Measurements from ENCODE around the gene CSTA. TPM values are rescaled to one million over a fixed set of nuclear protein-coding genes. Genes with fewer than 3 reads are reported as not detected.
"Not testable (repeated sequence)": the region's sequence is repeated elsewhere in the genome, so short reads cannot be mapped to it uniquely, and the experiment has no call there.

CSTA gene
- total RNA-seq, 8 experiments from 2014 or later: 0.16 to 4.5 (median 0.85) TPM; not detected in 3

DNA sequence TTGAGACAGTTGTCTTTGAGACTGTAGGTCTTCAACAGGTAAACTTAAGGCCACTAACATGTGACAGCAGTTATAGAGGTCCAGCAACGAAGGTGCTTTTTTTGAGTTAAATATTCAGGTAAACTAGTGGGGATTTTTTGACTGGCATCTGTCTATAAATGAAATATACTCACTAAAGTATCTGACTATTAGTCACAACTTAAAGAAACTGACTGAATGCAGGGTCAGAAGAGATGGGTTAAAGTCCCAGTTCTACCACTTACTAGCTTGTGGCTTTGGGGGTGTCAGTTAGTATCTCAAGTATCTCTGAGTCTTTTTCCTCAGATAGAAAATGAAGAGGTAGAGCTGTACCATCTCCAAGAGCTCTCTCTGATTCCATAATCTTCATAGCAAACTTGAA, 40.0 kb downstream of the CSTA start:
- no peak for ATAC-seq (replicated peaks in 6 of 8)
- no peak overlapping the region for H3K27ac ChIP-seq
- H3K4me1 ChIP-seq (replicated peaks in 1 of 2): no peaks in the 10 kb centered on the region
- no peak overlapping the region for H3K4me3 ChIP-seq
- in situ Hi-C loops (cut with MboI; ENCODE audit: low pct_unique_long_range_greater_than_20kb in 2 of 9, low sequenced_read_pairs in 9 of 9, unreplicated experiment in 9 of 9): no loop called here
- WGBS, 10 experiments: 100% methylated on average over 1 of the region's 1 CpG; no CpG with 5 or more reads in 3 of the 10 experiments

DNA sequence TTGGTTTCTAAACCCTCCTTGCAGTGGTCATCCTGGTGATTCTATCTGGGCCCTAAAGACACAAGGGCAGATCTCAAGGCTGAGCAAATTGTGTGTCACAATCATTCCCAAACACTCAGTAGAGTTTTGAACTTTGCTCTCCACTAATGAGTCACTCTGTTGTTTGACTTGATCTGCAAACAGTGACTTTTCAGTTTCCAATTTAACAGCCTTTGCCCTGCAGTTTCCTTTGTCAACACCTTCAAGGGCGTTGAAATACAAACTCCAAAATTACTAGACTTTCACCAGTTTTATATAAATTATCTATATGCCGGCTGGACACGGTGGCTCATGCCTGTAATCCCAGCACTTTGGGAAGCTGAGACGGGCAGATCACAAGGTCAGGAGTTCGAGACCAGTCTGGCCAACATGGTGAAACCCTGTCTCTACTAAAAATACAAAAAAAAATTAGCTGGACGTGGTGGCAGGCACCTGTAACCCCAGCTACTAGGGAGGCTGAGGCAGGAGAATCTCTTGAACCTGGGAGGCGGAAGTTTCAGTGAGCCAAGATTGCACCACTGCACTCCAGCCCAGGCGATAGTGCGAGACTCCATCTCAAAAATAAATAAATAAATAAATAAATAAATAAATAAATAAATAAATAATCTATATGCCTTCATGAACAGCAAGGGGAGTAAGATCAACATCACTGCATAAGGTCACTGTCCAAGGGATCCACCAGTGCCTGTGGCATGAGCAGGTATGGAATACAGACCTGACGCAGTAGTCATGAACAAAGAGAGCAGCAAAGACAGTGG, 40.7 kb downstream of the CSTA start:
- ATAC-seq (replicated peaks in 6 of 8); H3K4me1 ChIP-seq (replicated peaks in 1 of 2); H3K27ac ChIP-seq; in situ Hi-C loops (cut with MboI; ENCODE audit: low pct_unique_long_range_greater_than_20kb in 2 of 9, low sequenced_read_pairs in 9 of 9, unreplicated experiment in 9 of 9); H3K4me3 ChIP-seq: not testable (repeated sequence)
- 83 to 100% (median 100%) methylated on average over 1 to 6 of the region's 10 CpGs; no CpG with 5 or more reads in 1 of the 10 experiments for WGBS, 10 experiments

DNA sequence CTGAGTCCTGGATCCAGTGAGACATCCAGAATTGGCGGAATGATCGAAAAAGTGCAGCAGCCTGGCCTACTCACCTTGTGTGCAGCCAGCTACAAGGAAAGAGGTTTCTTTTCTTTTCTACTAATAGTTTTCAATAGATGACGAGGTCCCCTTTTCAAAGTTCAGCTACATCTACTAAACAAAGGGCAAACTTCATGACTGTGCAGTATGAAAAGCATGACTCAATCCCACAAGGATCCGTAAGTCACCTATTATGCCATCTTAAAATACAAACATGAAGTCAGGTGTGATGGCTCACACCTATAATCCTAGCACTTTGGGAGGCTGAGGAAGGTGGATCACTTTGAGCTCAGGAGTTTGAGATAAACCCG, 41.3 kb downstream of the CSTA start:
- in situ Hi-C loops (cut with MboI; ENCODE audit: low pct_unique_long_range_greater_than_20kb in 2 of 9, low sequenced_read_pairs in 9 of 9, unreplicated experiment in 9 of 9): no loop called here
- WGBS, 10 experiments: 89 to 100% (median 98%) methylated on average over 1 to 3 of the region's 5 CpGs; no CpG with 5 or more reads in 2 of the 10 experiments
- H3K4me1 ChIP-seq (replicated peaks in 1 of 2): no peaks in the 10 kb centered on the region
- no peak overlapping the region for H3K4me3 ChIP-seq
- ATAC-seq (replicated peaks in 6 of 8): no peak
- no peak overlapping the region for H3K27ac ChIP-seq

DNA sequence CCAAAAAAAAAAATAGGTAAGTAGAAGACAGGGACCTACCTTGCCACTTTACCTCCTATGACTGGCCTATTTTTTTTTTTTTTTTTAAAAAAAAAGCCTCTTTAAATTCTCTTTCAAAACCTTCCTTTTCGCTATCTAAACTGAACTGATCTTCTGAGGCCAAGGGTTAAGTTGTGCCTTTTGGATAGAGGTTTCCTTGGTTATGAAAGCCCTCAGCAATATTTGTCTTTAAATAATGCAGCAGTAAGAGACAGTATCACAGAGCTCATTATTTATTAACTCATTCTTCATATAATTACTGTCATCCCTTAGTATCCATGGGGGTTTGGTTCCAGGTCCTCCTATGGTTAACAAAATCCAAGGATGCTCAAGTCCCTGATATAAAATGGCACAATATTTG, 49.0 kb downstream of the CSTA start:
- ATAC-seq (replicated peaks in 6 of 8): no peak
- in situ Hi-C loops (cut with MboI; ENCODE audit: low pct_unique_long_range_greater_than_20kb in 2 of 9, low sequenced_read_pairs in 9 of 9, unreplicated experiment in 9 of 9): loop anchor here in 1 of 9 experiments (10.0 kb wide), 1 partner anchor 269 kb away; no protein-coding TSS in a partner anchor
- no peak overlapping the region for H3K4me3 ChIP-seq
- H3K27ac ChIP-seq: no peak overlapping the region
- WGBS, 10 experiments: 100% methylated on average over 1 of the region's 1 CpG; no CpG with 5 or more reads in 2 of the 10 experiments
- no peaks in the 10 kb centered on the region for H3K4me1 ChIP-seq (replicated peaks in 1 of 2)

DNA sequence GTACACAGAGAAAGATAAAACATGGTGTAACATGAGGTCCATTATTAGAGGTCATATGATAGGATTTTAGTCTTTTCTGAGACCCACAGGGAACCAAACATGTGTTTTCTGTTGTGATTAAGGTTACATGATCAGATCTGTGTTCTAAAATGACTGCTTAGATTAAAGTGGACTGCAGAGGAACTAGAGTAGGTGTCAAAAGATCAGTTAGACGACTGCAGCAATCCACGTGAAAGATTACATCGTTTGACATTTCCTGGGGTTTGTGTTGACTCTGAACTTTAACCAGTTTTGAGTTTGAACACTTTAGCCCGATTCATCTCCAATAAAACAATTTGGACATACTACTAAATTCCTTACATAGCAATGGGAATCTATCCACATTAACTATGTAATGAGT, 52.9 kb downstream of the CSTA start:
- ATAC-seq (replicated peaks in 6 of 8): no peak
- H3K4me3 ChIP-seq: no peak overlapping the region
- in situ Hi-C loops (cut with MboI; ENCODE audit: low pct_unique_long_range_greater_than_20kb in 2 of 9, low sequenced_read_pairs in 9 of 9, unreplicated experiment in 9 of 9): loop anchor here in 1 of 9 experiments (10.0 kb wide), 1 partner anchor 273 kb away; no protein-coding TSS in a partner anchor
- no peak overlapping the region for H3K27ac ChIP-seq
- 91 to 96% (median 94%) methylated on average over 3 to 4 of the region's 4 CpGs; no CpG with 5 or more reads in 2 of the 10 experiments for WGBS, 10 experiments
- peaks cover 4 to 6% of the 10 kb centered on the region in 2 donors for H3K4me1 ChIP-seq (replicated peaks in 1 of 2)

DNA sequence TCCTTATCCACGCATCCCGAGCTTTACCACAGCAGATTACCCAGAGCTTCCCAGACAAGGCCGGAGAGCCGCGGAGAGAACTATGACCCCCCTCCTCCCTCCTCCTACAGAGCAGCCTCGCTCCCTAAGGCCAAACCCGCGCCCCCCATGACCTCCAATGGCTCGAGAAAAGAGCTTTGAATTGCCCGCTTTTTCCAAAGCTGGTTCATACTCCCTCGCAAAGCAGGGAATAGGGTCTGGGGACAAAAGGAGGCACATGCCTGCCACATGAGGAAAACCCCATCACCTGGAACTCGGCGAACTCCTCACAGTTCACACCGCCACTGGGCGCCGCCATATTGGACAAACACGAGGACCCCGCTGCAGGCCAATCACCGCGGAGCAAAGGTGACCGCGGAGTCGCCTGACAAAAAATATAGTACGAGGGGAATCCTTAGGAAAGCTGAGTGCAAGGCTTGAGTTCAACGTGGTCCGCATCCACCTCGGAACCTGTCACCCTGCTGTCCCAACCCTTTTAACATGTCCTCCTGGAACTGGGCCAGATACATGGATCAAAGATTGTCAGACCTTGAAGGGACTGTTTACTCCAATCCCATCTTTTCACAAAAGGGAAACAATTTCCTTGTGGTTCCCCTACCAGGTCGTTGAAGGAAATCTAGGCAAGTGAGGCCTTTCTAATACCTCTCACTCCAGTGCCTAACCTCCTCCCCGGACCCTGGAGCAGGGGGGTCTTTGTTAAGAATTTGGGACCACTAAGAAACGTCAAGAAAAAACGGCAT, 58.0 kb downstream of the CSTA start, which contains the start of gene MIX23:
Gene MIX23 (minus strand): TSS at position 344 of the 779 bp plus-strand sequence. CDS start 7 bp downstream, at position 337.
- in situ Hi-C loops (cut with MboI; ENCODE audit: low pct_unique_long_range_greater_than_20kb in 2 of 9, low sequenced_read_pairs in 9 of 9, unreplicated experiment in 9 of 9): no loop called here
- peak within 1 kb of the TSS; percentile 78 to 79 for H3K27ac ChIP-seq
- 0 to 15% (median 0%) methylated on average over 3 to 13 of the region's 31 CpGs; no CpG with 5 or more reads in 1 of the 10 experiments for WGBS, 10 experiments

DNA sequence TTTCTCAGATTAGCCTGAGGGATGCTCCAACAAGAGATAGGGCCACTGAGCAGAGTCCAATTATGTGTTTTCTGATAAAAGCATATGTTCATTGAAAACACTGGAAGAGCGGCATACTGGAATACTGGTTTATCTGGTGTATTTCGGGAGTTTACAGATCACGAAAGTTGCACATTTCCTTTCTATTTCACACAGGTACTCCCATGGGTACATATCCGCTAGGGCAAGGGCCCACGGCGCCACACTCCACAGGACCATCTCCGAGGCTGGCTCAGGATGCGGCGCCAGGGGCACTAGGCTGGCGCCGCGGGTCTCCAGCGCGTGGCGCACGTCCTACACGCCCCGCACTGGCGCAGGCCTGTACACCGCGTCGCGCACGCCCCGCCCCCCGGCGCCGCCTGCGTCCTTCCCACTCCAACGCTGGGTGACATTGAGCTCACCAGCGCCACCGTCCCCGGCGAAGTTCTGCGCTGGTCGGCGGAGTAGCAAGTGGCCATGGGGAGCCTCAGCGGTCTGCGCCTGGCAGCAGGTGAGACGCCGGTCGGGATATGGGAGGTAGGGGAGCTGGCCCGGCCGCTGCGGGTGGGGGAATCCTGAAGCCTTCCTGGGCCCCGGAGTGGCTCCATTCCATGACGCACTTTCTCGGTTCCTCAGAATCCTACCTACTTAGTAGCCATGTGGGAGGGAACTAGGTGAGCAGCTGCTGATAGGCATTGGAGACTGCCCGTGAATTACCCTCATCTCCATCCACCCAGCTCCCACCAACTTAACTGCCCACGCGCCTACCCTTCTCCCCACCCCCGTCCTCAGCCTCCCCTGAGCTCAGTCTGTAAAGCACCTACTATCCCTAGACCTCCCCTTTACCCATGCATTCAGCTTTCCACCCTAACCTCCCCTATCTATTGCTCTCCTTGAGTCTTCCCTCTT, 59.0 kb downstream of the CSTA start, which contains the start of gene FAM162A:
Gene FAM162A (plus strand): TSS at position 412 of the 927 bp plus-strand sequence. CDS start 84 bp downstream, at position 496.
- 0 to 35% (median 10%) methylated on average over 3 to 12 of the region's 52 CpGs; no CpG with 5 or more reads in 4 of the 10 experiments for WGBS, 10 experiments
- ATAC-seq (replicated peaks in 6 of 8): peak; percentile 89 to 98 (median 97)
- Histone ChIP-seq H3K27ac (peak within 1 kb of the TSS; percentile 78 to 79), H3K4me1 (replicated peaks in 1 of 2) (peaks cover 4 to 14% of the 10 kb centered on the region in 2 donors), H3K4me3 (peak within 1 kb of the TSS; percentile 79 to 98 (median 86))
- in situ Hi-C loops (cut with MboI; ENCODE audit: low pct_unique_long_range_greater_than_20kb in 2 of 9, low sequenced_read_pairs in 9 of 9, unreplicated experiment in 9 of 9): no loop called here

More for the DNA sequence above, 58.0 kb downstream of the CSTA start, which contains the start of gene MIX23:
- ATAC-seq (replicated peaks in 6 of 8): peak; percentile 41 to 61 (median 51)
- Histone ChIP-seq H3K4me1 (replicated peaks in 1 of 2) (peaks cover 4 to 14% of the 10 kb centered on the region in 2 donors), H3K4me3 (peak within 1 kb of the TSS; percentile 79 to 98 (median 86))

DNA sequence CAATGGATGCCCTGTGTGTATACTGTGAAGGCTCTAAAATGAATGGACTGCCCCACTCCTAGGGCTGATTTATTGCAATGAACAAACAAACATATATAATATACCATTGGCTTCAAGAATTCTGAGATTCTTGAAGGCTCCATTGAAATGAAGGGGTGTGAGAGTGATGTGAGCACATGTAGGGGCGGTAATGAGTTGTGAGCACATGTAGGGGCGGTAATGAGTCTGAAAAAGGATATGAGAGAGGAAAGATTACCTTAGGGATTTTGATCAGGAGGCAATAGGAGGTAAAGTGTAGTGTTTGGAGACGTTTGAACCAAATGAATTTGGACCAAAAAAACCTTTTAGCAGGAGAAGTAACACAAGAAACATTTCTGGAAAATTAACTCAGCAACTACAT, 62.7 kb downstream of the CSTA start:
- Histone ChIP-seq H3K27ac (no peak overlapping the region), H3K4me1 (replicated peaks in 1 of 2) (peaks cover 2 to 12% of the 10 kb centered on the region in 2 donors), H3K4me3 (no peak overlapping the region)
- WGBS, 10 experiments: 35 to 100% (median 86%) methylated on average over 1 to 3 of the region's 3 CpGs
- ATAC-seq (replicated peaks in 6 of 8): no peak
- in situ Hi-C loops (cut with MboI; ENCODE audit: low pct_unique_long_range_greater_than_20kb in 2 of 9, low sequenced_read_pairs in 9 of 9, unreplicated experiment in 9 of 9): no loop called here

DNA sequence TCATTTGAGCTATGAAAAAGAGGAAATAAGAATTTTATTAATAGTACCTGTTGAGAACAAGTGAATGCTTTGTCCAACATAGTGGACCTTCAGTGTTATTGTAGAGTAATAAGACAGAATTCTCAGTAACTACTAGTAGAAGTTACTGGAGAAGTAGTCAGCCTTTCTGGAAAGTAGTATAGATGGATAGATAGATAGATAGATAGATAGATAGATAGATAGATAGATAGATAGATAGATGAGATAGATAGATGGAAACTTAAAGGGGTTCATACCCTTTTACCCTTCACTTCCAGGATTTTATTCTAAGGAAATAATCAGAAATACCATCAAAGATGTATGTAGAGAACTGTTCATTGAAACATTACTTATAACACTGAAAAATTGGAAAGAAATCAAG, 64.1 kb downstream of the CSTA start:
- Histone ChIP-seq H3K4me3 (no peak overlapping the region), H3K27ac (no peak overlapping the region), H3K4me1 (replicated peaks in 1 of 2) (peaks cover 2 to 12% of the 10 kb centered on the region in 2 donors)
- ATAC-seq (replicated peaks in 6 of 8): no peak
- in situ Hi-C loops (cut with MboI; ENCODE audit: low pct_unique_long_range_greater_than_20kb in 2 of 9, low sequenced_read_pairs in 9 of 9, unreplicated experiment in 9 of 9): no loop called here

DNA sequence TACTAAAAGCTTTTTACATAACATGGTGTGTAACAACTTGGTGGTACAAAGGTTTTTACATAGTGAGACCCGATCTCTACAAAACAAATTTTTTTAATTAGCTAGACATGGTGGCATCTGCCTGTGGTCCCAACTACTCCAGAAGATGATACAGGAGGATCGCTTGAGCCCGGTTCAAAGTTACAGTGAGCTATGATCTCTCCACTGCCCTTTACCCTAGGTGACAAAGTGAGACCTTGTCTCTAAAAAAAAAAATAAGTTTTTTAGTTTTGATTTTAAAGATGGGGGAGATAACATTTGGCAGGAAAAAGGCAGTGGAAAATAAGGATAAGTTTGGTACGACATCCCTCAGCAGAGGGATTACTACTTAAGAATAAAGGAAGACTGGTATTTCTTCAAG, 64.8 kb downstream of the CSTA start:
- in situ Hi-C loops (cut with MboI; ENCODE audit: low pct_unique_long_range_greater_than_20kb in 2 of 9, low sequenced_read_pairs in 9 of 9, unreplicated experiment in 9 of 9): no loop called here
- ATAC-seq (replicated peaks in 6 of 8): no peak
- Histone ChIP-seq H3K4me1 (replicated peaks in 1 of 2) (peaks cover 2 to 11% of the 10 kb centered on the region in 2 donors), H3K4me3 (no peak overlapping the region), H3K27ac (no peak overlapping the region)
- 57 to 100% (median 82%) methylated on average over 1 to 4 of the region's 4 CpGs for WGBS, 10 experiments

DNA sequence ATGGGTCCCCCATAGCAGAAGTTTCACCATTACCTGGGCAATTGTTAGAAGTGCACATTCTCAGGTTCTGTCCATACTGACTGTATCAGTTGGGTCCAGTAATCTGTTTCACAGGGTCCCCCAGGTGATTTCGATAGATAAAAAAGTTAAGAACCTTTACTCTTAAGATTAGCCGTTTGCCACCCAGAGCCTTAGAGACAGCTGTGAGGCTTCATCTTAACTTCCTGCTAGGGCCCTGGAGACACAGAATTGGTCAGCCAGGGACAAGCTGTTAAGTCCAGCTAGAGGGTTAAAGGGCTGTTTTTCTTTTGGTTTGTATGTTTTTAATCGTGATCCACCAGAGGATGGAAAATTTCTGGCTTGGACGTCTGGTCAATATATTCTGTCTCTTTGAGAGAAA, 65.6 kb downstream of the CSTA start:
- no peak overlapping the region for H3K4me3 ChIP-seq
- peaks cover 2 to 4% of the 10 kb centered on the region in 2 donors for H3K4me1 ChIP-seq (replicated peaks in 1 of 2)
- no peak overlapping the region for H3K27ac ChIP-seq
- in situ Hi-C loops (cut with MboI; ENCODE audit: low pct_unique_long_range_greater_than_20kb in 2 of 9, low sequenced_read_pairs in 9 of 9, unreplicated experiment in 9 of 9): no loop called here
- 45 to 100% (median 84%) methylated on average over 1 to 4 of the region's 4 CpGs for whole genome bisulfite sequencing, 10 experiments
- no peak for ATAC-seq (replicated peaks in 6 of 8)
